ENCODE measurements around the gene HCN4.

GRCh38 chr15:73364070-73364469 lies 4.7 kb downstream of the HCN4 start:
- no peak for TF ChIP-seq CTCF (IDR thresholded peaks at IDR 0.05)
- TF ChIP-seq POLR2A (IDR thresholded peaks at IDR 0.05) = no peak

Measured in tibial nerve (tissue), 3 donors.